Thyroid gland (tissue), 4 donors: ENCODE data around the gene RASGRP2. TPM values are rescaled to one million over a fixed set of nuclear protein-coding genes. Genes with fewer than 3 reads are reported as not detected.

Source experiments
- DNase-seq, 2 donors: peaks; one replicate each; pipeline ENCODE4 v3.0.0-alpha.2; 2019
- H3K27ac ChIP-seq, 3 donors: fragments of 200-600 bp; sonication (generic); 1 replicate in 2 of 3; 2 replicates in 1 of 3; pipeline ENCODE4 v1.5.1; 2016 to 2019; ENCODE audit warnings: mild to moderate bottlenecking in 1 of 3, moderate library complexity in 1 of 3
- H3K27me3 ChIP-seq: fragments of 200-600 bp; sonication (generic); one replicate; pipeline ENCODE4 v1.5.1; 2019
- H3K36me3 ChIP-seq, 2 donors: fragments of 200-600 bp; sonication (generic); one replicate each; pipeline ENCODE4 v1.5.1; 2016 to 2019
- H3K4me1 ChIP-seq, 2 donors: fragments of 200-600 bp; sonication (generic); one replicate each; pipeline ENCODE4 v1.5.1; 2017 to 2019
- H3K4me3 ChIP-seq, 3 donors: fragments of 200-600 bp; sonication (generic); replicated peaks in 1 of 3; 1 replicate in 2 of 3; 2 replicates in 1 of 3; pipeline ENCODE4 v1.5.1; 2016; ENCODE audit warnings: mild to moderate bottlenecking in 1 of 3
- H3K9me3 ChIP-seq: fragments of 200-600 bp; sonication (generic); one replicate; pipeline ENCODE4 v1.5.1; 2017
- CTCF ChIP-seq, 6 experiments: fragments of 200-600 bp in 3 of 6; fragments of 450-650 bp in 3 of 6; sonication (generic) in 3 of 6; IDR thresholded peaks; one replicate each; pipeline ENCODE4 v1.5.1; 2016 to 2019; ENCODE audit warnings: antibody characterized with exemption in 6 of 6, mild to moderate bottlenecking in 2 of 6, inconsistent platforms in 1 of 6, moderate library complexity in 1 of 6
- POLR2A ChIP-seq, 2 donors: fragments of 450-650 bp; IDR thresholded peaks; one replicate each; pipeline ENCODE4 v1.6.1; 2017; ENCODE audit warnings: antibody characterized with exemption in 2 of 2, mild to moderate bottlenecking in 2 of 2, moderate library complexity in 1 of 2
- WGBS, 2 donors: methylation state at CpG; one replicate each; pipeline ENCODE4 v1.1.5; 2017; 5-methylcytosine and 5-hydroxymethylcytosine counted together
- intact Hi-C: fragments of 100-400 bp; cut with DNase I; formaldehyde crosslinking; loops from one replicate; pipeline ENCODE4 v1.15.1; 2023
- total RNA-seq, 4 donors: library from RNA; depleted of rRNA; stranded (reverse); fragments of >200 nt; gene quantifications; one replicate each; pipeline ENCODE4 v1.2.3, GENCODE V29; 2016

RASGRP2 gene
- total RNA-seq, 4 donors from 2014 or later: 2.8 to 8.9 (median 6.6) TPM

DNA sequence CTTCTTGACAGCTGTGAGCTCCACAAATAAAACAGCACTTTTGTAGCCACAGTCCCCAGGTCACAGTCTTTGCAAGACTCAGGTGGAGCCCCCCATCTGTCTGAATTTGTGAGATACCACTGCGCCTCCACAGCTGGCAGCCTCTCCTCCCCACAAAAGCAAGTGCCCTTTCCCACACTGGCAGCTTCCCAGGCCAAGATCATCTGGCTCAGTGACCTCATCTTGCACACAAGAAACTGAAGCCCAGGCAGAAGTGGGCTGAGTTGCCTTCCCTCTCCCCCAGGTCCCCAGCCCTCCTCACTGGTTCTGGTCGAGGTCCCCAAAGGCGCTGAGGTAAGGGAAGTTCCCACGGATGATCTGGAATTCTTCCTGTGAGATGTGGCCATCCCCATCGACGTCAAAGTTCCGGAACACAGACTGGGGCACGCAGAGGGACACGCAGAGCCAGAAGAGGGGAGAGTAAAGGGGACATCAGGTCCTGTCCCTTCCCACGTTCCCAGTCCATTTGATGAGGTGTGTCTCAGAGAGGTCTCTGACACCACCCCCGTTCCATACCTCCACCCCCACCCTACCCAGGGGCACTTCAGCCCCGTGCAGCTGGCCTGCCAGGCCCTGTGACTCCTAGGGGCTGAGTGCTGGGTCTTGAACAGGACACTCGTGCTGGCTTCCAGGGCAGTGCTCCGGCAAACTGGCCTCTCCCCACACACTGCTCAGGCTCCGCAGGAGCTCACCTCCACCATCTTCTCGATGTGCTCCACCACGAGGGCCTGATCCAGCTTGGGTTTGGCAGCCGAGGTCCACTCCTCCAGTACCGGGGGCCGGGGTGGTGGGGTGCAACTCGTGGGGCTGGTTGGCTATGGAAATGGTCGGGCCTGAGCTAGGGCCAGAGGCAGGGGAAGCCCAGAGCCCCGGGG, 8.9 kb downstream of the RASGRP2 start:
- no peaks in the 10 kb centered on the region for H3K4me1 ChIP-seq
- no peak overlapping the region for H3K4me3 ChIP-seq
- DNase-seq: no peak
- no peak overlapping the region for H3K27ac ChIP-seq
- H3K9me3 ChIP-seq: no peaks in the 10 kb centered on the region
- H3K36me3 ChIP-seq: no peaks in the 10 kb centered on the region
- TF ChIP-seq CTCF (IDR thresholded peaks at IDR 0.05) (no peak), POLR2A (IDR thresholded peaks at IDR 0.05) (no peak)
- intact Hi-C loops: no loop called here
- 81 to 87% methylated on average over 19 to 21 of the region's 23 CpGs for WGBS, 2 donors
- H3K27me3 ChIP-seq: no peaks in the 10 kb centered on the region

- DNase-seq: no peak
- TF ChIP-seq POLR2A (IDR thresholded peaks at IDR 0.05) (no peak), CTCF (IDR thresholded peaks at IDR 0.05) (no peak)
- Histone ChIP-seq H3K27me3 (no peaks in the 10 kb centered on the region), H3K4me1 (no peaks in the 10 kb centered on the region), H3K9me3 (no peaks in the 10 kb centered on the region), H3K4me3 (no peak overlapping the region), H3K27ac (no peak overlapping the region), H3K36me3 (no peaks in the 10 kb centered on the region)
- whole genome bisulfite sequencing, 2 donors: 87 to 95% methylated on average over 3 of the region's 3 CpGs
- intact Hi-C loops: no loop called here
Observed at GRCh38 chr11:64731601-64732000, 12.3 kb downstream of the RASGRP2 start.

- no peaks in the 10 kb centered on the region for H3K27me3 ChIP-seq
- H3K4me1 ChIP-seq: no peaks in the 10 kb centered on the region
- no peaks in the 10 kb centered on the region for H3K36me3 ChIP-seq
- DNase-seq: peak; percentile 23 to 41
- intact Hi-C loops: no loop called here
- no peaks in the 10 kb centered on the region for H3K9me3 ChIP-seq
- H3K4me3 ChIP-seq: no peak overlapping the region
- 30 to 34% methylated on average over 15 to 16 of the region's 21 CpGs for WGBS, 2 donors
- no peak overlapping the region for H3K27ac ChIP-seq
- TF ChIP-seq POLR2A (IDR thresholded peaks at IDR 0.05) (no peak), CTCF (IDR thresholded peaks at IDR 0.05) (no peak)
Observed at GRCh38 chr11:64729851-64730382, 14.0 kb downstream of the RASGRP2 start.

DNA sequence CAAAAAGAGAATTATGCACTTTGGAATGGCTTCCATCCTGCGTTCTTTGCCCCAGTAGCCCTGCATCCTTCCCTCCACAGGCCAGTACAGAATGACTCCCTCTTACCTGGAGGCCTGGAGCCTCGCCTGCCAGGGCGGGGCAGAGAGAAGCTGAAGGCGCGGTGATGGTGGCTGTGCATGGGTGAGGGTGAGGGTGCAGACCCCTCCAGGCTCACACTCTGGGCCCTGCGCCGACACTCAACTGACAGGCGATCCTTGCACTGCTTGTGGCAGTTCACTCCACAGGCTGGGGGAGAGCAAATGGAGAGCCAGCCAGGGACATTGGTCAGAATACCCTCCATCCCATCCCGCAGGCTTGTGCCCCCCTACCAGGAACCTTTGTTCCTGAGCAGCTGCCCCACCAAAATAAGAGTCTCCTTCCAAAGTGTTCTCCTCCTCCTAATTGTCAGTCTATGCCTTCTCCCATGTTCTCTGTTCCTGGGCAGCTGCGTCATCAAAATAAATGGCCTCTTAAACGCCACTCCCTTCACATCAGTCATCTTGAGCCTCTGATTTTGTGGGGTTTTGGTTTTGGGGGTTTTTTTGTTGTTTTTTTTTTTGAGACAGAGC, 15.1 kb downstream of the RASGRP2 start:
- Histone ChIP-seq H3K27ac (no peak overlapping the region), H3K36me3 (no peaks in the 10 kb centered on the region), H3K4me3 (no peak overlapping the region), H3K27me3 (no peaks in the 10 kb centered on the region), H3K9me3 (no peaks in the 10 kb centered on the region), H3K4me1 (no peaks in the 10 kb centered on the region)
- DNase-seq: no peak
- intact Hi-C loops: no loop called here
- 93 to 95% methylated on average over 10 to 11 of the region's 11 CpGs for WGBS, 2 donors
- no peak for TF ChIP-seq POLR2A (IDR thresholded peaks at IDR 0.05)
- no peak for TF ChIP-seq CTCF (IDR thresholded peaks at IDR 0.05)
